BJ (cell line): Measurements from ENCODE around the gene PREB. TPM values are rescaled to one million over a fixed set of nuclear protein-coding genes. Genes with fewer than 3 reads are reported as not detected.

Experiments used
- CTCF ChIA-PET: fragments of 350-600 bp; formaldehyde crosslinking; extraction: SDS; loops from one replicate; lab custom pipeline; 2021; ENCODE audit warnings: antibody characterized with exemption, inconsistent platforms; lab: Yijun Ruan, JAX
- POLR2A ChIA-PET: fragments of 300-600 bp; sonication (Branson Sonifier 250); formaldehyde crosslinking; extraction: SDS; loops from one replicate; lab custom pipeline; 2021; ENCODE audit warnings: antibody characterized with exemption; lab: Charles Lee
- DNase-seq: peaks from one replicate; pipeline ENCODE4 v3.0.0-alpha.2; 2011; ENCODE audit warnings: low read depth
- H3K27me3 ChIP-seq: 2 replicates; pipeline ENCODE4 v1.6.0; 2011; ENCODE audit warnings: low read length; ENCODE audit not compliant: control insufficient read depth, insufficient read depth
- H3K36me3 ChIP-seq: 2 replicates; pipeline ENCODE4 v1.5.1; 2011; ENCODE audit warnings: low read length; ENCODE audit not compliant: control insufficient read depth, insufficient read depth
- H3K4me3 ChIP-seq: 2 replicates; pipeline ENCODE4 v1.5.1; 2011; ENCODE audit warnings: low read depth, mild to moderate bottlenecking, control low read depth, low read length
- polyA plus RNA-seq: library from polyadenylated mRNA; depleted of rRNA; stranded (reverse); fragments of >200 nt; gene quantifications from 2 replicates; pipeline ENCODE4 v1.2.3, GENCODE V29; 2011
- TF ChIP-seq, protein P1 (sequence below): IDR thresholded peaks from 2 replicates; pipeline ENCODE4 v1.5.1; 2011; ENCODE audit warnings: low read depth, mild to moderate bottlenecking, control low read depth, inconsistent platforms, low read length, moderate library complexity; ENCODE audit not compliant: insufficient read depth

Gene PREB
- polyA plus RNA-seq, 1 experiment = 84.0 TPM

DNA sequence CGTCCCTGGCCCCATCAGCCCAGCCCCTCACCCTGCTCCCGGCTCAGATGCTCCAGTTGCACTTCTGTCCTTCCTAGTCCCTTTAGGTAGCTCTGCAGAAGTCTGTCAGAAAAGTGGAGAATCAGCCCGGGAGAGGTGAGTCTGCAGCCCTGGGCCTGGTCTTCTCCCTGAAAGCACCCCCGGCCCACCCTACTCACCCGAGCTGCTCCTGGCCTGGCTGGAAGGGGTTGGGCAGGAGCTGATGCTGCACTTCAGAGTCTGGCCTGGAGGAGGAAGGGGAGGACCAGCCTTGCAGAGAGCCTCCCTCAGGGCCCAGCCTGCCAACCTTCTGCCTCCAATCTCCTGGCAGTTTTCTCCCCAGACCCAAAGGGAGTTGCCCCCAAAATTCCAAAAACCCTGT lies 32.1 kb downstream of the PREB start:
- no peak for DNase-seq
- peaks cover 1% of the 10 kb centered on the region; the same call in 1 of the 2 replicates for H3K27me3 ChIP-seq
- POLR2A ChIA-PET = no interaction called here
- TF ChIP-seq, protein P1, sequence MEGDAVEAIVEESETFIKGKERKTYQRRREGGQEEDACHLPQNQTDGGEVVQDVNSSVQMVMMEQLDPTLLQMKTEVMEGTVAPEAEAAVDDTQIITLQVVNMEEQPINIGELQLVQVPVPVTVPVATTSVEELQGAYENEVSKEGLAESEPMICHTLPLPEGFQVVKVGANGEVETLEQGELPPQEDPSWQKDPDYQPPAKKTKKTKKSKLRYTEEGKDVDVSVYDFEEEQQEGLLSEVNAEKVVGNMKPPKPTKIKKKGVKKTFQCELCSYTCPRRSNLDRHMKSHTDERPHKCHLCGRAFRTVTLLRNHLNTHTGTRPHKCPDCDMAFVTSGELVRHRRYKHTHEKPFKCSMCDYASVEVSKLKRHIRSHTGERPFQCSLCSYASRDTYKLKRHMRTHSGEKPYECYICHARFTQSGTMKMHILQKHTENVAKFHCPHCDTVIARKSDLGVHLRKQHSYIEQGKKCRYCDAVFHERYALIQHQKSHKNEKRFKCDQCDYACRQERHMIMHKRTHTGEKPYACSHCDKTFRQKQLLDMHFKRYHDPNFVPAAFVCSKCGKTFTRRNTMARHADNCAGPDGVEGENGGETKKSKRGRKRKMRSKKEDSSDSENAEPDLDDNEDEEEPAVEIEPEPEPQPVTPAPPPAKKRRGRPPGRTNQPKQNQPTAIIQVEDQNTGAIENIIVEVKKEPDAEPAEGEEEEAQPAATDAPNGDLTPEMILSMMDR = no peak
- H3K4me3 ChIP-seq = no peak overlapping the region
- CTCF ChIA-PET = interaction anchor here (0.6 to 8.0 kb wide), 10 partner anchors 64 to 448 kb away, joined by 3 to 94 read pairs (median 6); partner anchors contain the start of gene TRIM54
- H3K36me3 ChIP-seq = no peaks in the 10 kb centered on the region

DNA sequence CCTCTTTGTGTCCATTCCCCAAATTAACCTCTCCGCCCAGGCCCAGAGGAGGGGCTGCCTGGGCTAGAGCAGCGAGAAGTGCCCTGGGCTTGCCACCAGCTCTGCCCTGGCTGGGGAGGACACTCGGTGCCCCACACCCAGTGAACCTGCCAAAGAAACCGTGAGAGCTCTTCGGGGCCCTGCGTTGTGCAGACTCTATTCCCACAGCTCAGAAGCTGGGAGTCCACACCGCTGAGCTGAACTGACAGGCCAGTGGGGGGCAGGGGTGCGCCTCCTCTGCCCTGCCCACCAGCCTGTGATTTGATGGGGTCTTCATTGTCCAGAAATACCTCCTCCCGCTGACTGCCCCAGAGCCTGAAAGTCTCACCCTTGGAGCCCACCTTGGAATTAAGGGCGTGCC lies 34.4 kb downstream of the PREB start:
- DNase-seq = no peak
- TF ChIP-seq, protein P1 = no peak
- Histone ChIP-seq H3K36me3 (no peaks in the 10 kb centered on the region), H3K4me3 (no peak overlapping the region), H3K27me3 (peaks cover 1% of the 10 kb centered on the region; the same call in 1 of the 2 replicates)
- ChIA-PET POLR2A (no interaction called here), CTCF (interaction anchor here (1.0 to 8.0 kb wide), 14 partner anchors 8 to 203 kb away, joined by 3 to 94 read pairs (median 6); partner anchors contain the start of genes ABHD1, KHK, PREB and TRIM54)

DNA sequence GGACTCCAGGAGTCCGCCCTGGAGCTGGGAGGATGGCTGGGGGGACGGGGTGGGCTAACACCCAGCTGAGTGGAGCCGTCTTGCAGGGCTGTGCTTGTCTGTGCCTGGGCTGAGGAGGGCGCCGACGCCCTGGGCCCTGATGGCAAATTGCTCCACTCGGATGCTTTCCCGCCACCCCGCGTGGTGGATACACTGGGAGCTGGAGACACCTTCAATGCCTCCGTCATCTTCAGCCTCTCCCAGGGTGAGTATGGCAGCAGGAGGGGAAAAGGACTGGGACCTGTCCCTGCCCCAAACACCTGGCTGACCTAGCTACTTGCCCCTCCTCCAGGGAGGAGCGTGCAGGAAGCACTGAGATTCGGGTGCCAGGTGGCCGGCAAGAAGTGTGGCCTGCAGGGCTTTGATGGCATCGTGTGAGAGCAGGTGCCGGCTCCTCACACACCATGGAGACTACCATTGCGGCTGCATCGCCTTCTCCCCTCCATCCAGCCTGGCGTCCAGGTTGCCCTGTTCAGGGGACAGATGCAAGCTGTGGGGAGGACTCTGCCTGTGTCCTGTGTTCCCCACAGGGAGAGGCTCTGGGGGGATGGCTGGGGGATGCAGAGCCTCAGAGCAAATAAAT lies 35.0 kb downstream of the PREB start:
- CTCF ChIA-PET = interaction anchor here (0.7 to 8.0 kb wide), 20 partner anchors 8 to 298 kb away, joined by 3 to 94 read pairs (median 4); partner anchors contain the start of genes ABHD1, KHK, PREB and TRIM54
- H3K36me3 ChIP-seq = no peaks in the 10 kb centered on the region
- no peak for DNase-seq
- POLR2A ChIA-PET = no interaction called here
- H3K4me3 ChIP-seq = no peak overlapping the region
- H3K27me3 ChIP-seq = peaks cover 1% of the 10 kb centered on the region; the same call in 1 of the 2 replicates
- TF ChIP-seq, protein P1 = no peak

DNA sequence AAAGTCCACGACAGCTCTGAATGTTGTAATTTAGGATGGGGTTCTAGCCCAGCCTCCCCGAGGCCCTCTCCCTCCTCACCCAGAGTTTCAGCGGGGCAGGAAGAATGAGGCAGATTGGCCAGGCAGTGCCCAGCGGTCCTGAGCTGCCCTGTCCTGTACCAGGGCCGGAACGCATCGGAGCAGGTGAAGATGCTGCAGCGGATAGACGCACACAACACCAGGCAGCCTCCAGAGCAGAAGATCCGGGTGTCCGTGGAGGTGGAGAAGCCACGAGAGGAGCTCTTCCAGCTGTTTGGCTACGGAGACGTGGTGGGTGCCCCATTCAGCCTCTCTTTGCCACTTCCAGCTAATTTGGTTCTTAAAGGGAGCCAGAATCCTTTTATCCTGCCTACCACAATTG lies 37.1 kb downstream of the PREB start:
- POLR2A ChIA-PET = interaction anchor here (0.6 kb wide), 1 partner anchor 205 kb away, joined by 4 read pairs; no protein-coding TSS in a partner anchor
- DNase-seq = no peak
- H3K36me3 ChIP-seq = no peaks in the 10 kb centered on the region
- CTCF ChIA-PET = interaction anchor here (1.1 to 8.0 kb wide), 14 partner anchors 8 to 206 kb away, joined by 3 to 94 read pairs (median 6); partner anchors contain the start of genes KHK and TRIM54
- peaks cover 1% of the 10 kb centered on the region; the same call in 1 of the 2 replicates for H3K27me3 ChIP-seq
- TF ChIP-seq, protein P1 = no peak
- H3K4me3 ChIP-seq = no peak overlapping the region

DNA sequence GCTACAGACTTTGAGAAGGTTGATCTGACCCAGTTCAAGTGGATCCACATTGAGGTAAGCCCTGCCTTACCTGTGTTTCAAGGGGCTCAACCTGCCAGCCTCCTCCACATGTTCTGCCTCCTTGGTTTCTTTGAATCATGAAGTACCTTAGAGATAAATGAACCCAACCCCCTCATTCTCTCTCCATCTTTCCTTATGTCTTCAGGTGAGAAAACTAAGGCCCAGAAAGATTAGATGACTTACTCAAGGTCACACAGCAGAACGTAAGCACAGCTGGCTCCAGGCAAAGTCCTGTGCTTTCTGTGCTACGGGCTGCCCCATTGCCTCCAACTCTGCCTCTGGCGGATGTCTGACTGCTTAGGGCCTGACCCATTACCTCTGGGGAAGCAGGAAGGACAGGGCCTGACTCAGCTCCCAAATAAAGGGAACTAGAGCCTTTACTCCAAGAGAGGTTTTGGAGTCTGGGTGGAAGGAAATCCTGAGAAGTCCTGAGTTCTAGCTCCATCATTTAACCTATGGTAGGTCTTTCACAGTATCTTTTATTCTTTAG lies 37.6 kb downstream of the PREB start:
- no peak for DNase-seq
- POLR2A ChIA-PET = interaction anchor here (0.6 kb wide), 1 partner anchor 206 kb away, joined by 4 read pairs; no protein-coding TSS in a partner anchor
- Histone ChIP-seq H3K4me3 (no peak overlapping the region), H3K36me3 (no peaks in the 10 kb centered on the region), H3K27me3 (peaks cover 1% of the 10 kb centered on the region; the same call in 1 of the 2 replicates)
- CTCF ChIA-PET = interaction anchor here (0.9 to 8.0 kb wide), 14 partner anchors 9 to 207 kb away, joined by 3 to 94 read pairs (median 6); partner anchors contain the start of genes KHK and TRIM54
- TF ChIP-seq, protein P1 = no peak
